Esophagus squamous epithelium (tissue), 4 donors: ENCODE results near the gene TREX2.

ENCODE experiments used
- POLR2A ChIP-seq, 4 donors: fragments of 450-650 bp; IDR thresholded peaks; one replicate each; pipeline ENCODE4 v1.6.1; 2017; ENCODE audit warnings: antibody characterized with exemption in 4 of 4, mild to moderate bottlenecking in 4 of 4, moderate library complexity in 3 of 4
- TF ChIP-seq, protein P1 (sequence below), 6 experiments: fragments of 450-650 bp in 4 of 6; fragments of 200-600 bp in 2 of 6; sonication (generic) in 2 of 6; IDR thresholded peaks; one replicate each; pipeline ENCODE4 v1.5.1; 2016 to 2019; ENCODE audit warnings: antibody characterized with exemption in 6 of 6, mild to moderate bottlenecking in 4 of 6, moderate library complexity in 4 of 6

DNA sequence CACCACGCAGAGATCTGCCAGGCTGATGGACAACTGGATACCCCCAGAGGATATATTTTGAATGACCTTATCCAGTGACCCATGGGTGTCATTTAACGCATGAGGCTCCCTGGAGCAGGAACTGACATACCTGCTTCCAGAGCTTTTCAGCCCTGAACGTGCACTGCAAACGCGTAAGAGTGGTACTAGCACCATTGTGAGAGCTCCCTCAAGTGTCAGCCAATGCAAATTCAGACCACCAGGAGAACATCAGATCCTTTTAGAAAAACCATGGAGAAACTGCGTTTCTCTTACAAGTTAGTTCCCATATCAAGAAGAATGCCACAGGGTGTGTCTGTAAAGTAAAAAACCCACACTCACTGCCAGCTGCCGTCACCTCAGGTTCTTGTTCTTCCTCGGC, 7.3 kb downstream of the TREX2 start:
- no peak for TF ChIP-seq POLR2A (IDR thresholded peaks at IDR 0.05)
- TF ChIP-seq, protein P1, sequence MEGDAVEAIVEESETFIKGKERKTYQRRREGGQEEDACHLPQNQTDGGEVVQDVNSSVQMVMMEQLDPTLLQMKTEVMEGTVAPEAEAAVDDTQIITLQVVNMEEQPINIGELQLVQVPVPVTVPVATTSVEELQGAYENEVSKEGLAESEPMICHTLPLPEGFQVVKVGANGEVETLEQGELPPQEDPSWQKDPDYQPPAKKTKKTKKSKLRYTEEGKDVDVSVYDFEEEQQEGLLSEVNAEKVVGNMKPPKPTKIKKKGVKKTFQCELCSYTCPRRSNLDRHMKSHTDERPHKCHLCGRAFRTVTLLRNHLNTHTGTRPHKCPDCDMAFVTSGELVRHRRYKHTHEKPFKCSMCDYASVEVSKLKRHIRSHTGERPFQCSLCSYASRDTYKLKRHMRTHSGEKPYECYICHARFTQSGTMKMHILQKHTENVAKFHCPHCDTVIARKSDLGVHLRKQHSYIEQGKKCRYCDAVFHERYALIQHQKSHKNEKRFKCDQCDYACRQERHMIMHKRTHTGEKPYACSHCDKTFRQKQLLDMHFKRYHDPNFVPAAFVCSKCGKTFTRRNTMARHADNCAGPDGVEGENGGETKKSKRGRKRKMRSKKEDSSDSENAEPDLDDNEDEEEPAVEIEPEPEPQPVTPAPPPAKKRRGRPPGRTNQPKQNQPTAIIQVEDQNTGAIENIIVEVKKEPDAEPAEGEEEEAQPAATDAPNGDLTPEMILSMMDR (IDR thresholded peaks at IDR 0.05), result no peak
